ENCODE measurements around the gene ABCC3. TPM values are rescaled to one million over a fixed set of nuclear protein-coding genes. Genes with fewer than 3 reads are reported as not detected.

The ABCC3 gene
- total and polyA plus RNA-seq, 2 donors (not counting 1 experiment from before 2014, with no cell fraction given): 11.5 to 34.8 TPM

DNA sequence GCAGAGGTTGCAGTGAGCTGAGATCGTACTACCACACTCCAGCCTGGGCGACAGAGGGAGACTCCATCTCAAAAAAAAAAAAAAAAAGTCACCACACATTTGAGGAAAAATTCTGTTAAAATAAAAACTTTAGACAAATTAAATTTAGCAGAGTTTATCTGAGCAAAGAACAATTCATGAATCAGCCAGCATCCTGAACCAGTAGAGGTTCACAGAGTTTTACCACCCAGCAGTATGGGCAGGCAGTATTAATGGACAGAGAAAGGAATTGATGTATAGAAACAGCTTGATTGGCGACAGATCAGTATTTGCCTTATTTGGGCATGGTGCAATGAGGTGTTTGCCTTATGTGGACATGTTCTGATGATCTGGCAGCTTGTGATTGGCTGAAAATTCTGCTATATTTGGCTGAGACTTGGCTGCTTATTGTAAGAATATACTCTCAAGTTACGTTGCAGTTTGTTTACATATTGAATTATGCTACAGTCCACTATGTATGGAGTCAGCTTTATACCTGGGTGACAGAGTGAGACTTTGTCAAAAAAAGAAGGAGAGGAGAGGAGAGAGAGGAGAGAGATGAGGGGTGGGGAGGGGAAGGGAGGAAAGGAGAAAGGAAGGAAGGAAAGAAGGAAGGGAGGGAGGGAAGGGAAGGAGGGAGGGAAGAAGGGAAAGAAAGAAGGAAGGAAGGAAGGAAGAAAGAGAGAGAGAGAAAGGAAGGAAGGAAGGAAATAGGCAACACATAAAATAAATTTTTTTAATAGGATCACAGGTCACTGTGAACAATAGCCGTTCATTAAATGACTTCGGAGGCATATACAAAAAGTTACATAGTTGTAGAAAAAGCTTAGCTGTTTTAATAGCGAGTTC, 14.6 kb downstream of the ABCC3 start:
- Histone ChIP-seq H3K27ac (ENCODE audit: insufficient read depth, low read length) (no peak overlapping the region), H3K9ac (ENCODE audit: insufficient read depth, low read length) (no peak overlapping the region), H3K4me1 (ENCODE audit: control insufficient read depth, extremely low read depth, insufficient read depth, low read length) (no peaks in the 10 kb centered on the region), H3K4me2 (ENCODE audit: extremely low read depth, insufficient read depth, low read length) (no peak overlapping the region), H3K36me3 (ENCODE audit: control insufficient read depth, insufficient read depth, low read length) (no peaks in the 10 kb centered on the region), H3K27me3 (ENCODE audit: control insufficient read depth, insufficient read depth, low read length) (no peaks in the 10 kb centered on the region), H3K79me2 (ENCODE audit: control insufficient read depth, insufficient read depth, low read length) (no peaks in the 10 kb centered on the region), H3K9me3 (ENCODE audit: control insufficient read depth, insufficient read depth, low read depth, low read length) (no peaks in the 10 kb centered on the region), H4K20me1 (ENCODE audit: control insufficient read depth, extremely low read depth, insufficient read depth, low read length) (no peaks in the 10 kb centered on the region), H2AFZ (ENCODE audit: low read length) (no peak overlapping the region), H3K4me3 (replicated peaks in 1 of 4; ENCODE audit: control extremely low read depth in 1 of 4, insufficient read depth in 1 of 4, low read depth in 3 of 4, low read length in 4 of 4) (no peak overlapping the region)
- TF ChIP-seq EZH2 (IDR thresholded peaks at IDR 0.05; ENCODE audit: low read length, missing control alignments): no peak
- TF ChIP-seq, protein P1, sequence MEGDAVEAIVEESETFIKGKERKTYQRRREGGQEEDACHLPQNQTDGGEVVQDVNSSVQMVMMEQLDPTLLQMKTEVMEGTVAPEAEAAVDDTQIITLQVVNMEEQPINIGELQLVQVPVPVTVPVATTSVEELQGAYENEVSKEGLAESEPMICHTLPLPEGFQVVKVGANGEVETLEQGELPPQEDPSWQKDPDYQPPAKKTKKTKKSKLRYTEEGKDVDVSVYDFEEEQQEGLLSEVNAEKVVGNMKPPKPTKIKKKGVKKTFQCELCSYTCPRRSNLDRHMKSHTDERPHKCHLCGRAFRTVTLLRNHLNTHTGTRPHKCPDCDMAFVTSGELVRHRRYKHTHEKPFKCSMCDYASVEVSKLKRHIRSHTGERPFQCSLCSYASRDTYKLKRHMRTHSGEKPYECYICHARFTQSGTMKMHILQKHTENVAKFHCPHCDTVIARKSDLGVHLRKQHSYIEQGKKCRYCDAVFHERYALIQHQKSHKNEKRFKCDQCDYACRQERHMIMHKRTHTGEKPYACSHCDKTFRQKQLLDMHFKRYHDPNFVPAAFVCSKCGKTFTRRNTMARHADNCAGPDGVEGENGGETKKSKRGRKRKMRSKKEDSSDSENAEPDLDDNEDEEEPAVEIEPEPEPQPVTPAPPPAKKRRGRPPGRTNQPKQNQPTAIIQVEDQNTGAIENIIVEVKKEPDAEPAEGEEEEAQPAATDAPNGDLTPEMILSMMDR (conservative IDR thresholded peaks at IDR 0.05 in 1 of 2, IDR thresholded peaks at IDR 0.05 in 1 of 2; ENCODE audit: low read depth in 1 of 2, low read length in 2 of 2): no peak
- DNase-seq (ENCODE audit: low read depth in 2 of 2): peak in 1 of 2 donors; percentile 67

DNA sequence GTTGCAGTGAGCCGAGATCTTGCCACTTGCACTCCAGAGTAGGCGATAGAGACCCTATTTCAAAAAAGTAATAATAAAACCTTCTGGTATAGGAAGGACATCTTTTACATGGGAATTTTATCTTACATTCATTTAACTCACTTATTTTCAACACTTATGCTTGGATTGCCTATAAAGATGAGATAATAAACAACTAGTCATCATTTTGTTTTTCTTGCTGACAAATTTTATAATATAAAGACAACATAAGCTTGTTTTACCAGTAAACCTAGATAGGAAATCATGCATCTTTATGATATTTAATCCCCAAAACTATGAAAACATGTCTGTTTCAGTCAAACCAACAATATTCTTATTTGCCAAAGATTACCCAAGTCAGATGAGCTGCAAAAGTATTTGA, 17.0 kb downstream of the ABCC3 start:
- Histone ChIP-seq H3K36me3 (ENCODE audit: control insufficient read depth, insufficient read depth, low read length) (no peaks in the 10 kb centered on the region), H2AFZ (ENCODE audit: low read length) (no peak overlapping the region), H3K9ac (ENCODE audit: insufficient read depth, low read length) (no peak overlapping the region), H3K27ac (ENCODE audit: insufficient read depth, low read length) (no peak overlapping the region), H3K79me2 (ENCODE audit: control insufficient read depth, insufficient read depth, low read length) (no peaks in the 10 kb centered on the region), H3K27me3 (ENCODE audit: control insufficient read depth, insufficient read depth, low read length) (no peaks in the 10 kb centered on the region), H3K4me2 (ENCODE audit: extremely low read depth, insufficient read depth, low read length) (no peak overlapping the region), H3K4me3 (replicated peaks in 1 of 4; ENCODE audit: control extremely low read depth in 1 of 4, insufficient read depth in 1 of 4, low read depth in 3 of 4, low read length in 4 of 4) (no peak overlapping the region), H4K20me1 (ENCODE audit: control insufficient read depth, extremely low read depth, insufficient read depth, low read length) (no peaks in the 10 kb centered on the region), H3K4me1 (ENCODE audit: control insufficient read depth, extremely low read depth, insufficient read depth, low read length) (no peaks in the 10 kb centered on the region), H3K9me3 (ENCODE audit: control insufficient read depth, insufficient read depth, low read depth, low read length) (no peaks in the 10 kb centered on the region)
- no peak for TF ChIP-seq EZH2 (IDR thresholded peaks at IDR 0.05; ENCODE audit: low read length, missing control alignments)
- TF ChIP-seq, protein P1 (conservative IDR thresholded peaks at IDR 0.05 in 1 of 2, IDR thresholded peaks at IDR 0.05 in 1 of 2; ENCODE audit: low read depth in 1 of 2, low read length in 2 of 2): no peak
- no peak for DNase-seq (ENCODE audit: low read depth in 2 of 2)

DNA sequence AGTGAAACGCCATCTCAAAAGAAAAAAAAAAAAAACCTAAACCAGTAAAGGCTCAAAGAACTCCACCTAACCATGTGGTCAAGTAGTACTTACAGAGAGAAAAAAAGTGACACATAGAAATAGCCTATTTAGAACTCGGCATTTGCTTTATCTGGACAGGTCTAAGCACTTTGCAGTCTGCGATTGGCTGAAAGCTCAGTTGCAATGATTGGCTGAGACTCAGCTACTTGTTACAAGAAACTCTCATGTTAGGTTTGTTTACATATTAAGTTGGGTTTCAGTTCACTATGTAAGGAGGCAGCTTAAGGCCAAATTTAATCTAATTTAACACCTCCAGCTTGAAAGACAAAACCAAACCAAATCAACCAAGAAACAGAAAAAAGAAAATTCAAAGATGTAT, 19.1 kb downstream of the ABCC3 start:
- Histone ChIP-seq H3K27ac (ENCODE audit: insufficient read depth, low read length) (no peak overlapping the region), H3K4me3 (replicated peaks in 1 of 4; ENCODE audit: control extremely low read depth in 1 of 4, insufficient read depth in 1 of 4, low read depth in 3 of 4, low read length in 4 of 4) (no peak overlapping the region), H3K9ac (ENCODE audit: insufficient read depth, low read length) (no peak overlapping the region), H3K9me3 (ENCODE audit: control insufficient read depth, insufficient read depth, low read depth, low read length) (no peaks in the 10 kb centered on the region), H3K4me1 (ENCODE audit: control insufficient read depth, extremely low read depth, insufficient read depth, low read length) (peaks cover under 1% of the 10 kb centered on the region), H3K36me3 (ENCODE audit: control insufficient read depth, insufficient read depth, low read length) (no peaks in the 10 kb centered on the region), H3K79me2 (ENCODE audit: control insufficient read depth, insufficient read depth, low read length) (no peaks in the 10 kb centered on the region), H3K4me2 (ENCODE audit: extremely low read depth, insufficient read depth, low read length) (no peak overlapping the region), H4K20me1 (ENCODE audit: control insufficient read depth, extremely low read depth, insufficient read depth, low read length) (no peaks in the 10 kb centered on the region), H2AFZ (ENCODE audit: low read length) (no peak overlapping the region), H3K27me3 (ENCODE audit: control insufficient read depth, insufficient read depth, low read length) (no peaks in the 10 kb centered on the region)
- no peak for DNase-seq (ENCODE audit: low read depth in 2 of 2)
- TF ChIP-seq EZH2 (IDR thresholded peaks at IDR 0.05; ENCODE audit: low read length, missing control alignments): no peak
- TF ChIP-seq, protein P1 (conservative IDR thresholded peaks at IDR 0.05 in 1 of 2, IDR thresholded peaks at IDR 0.05 in 1 of 2; ENCODE audit: low read depth in 1 of 2, low read length in 2 of 2): no peak
